Activated naive CD8-positive, alpha-beta T cell treated with anti-CD3 and anti-CD28 coated beads, Interleukin-2, amount 50 U/mL, for 24 hours (primary cell): Measurements from ENCODE around the gene CPLANE2.
A peak's percentile ranks its signal among the peaks of the same experiment; 100 is the strongest.

Experiments used
- ATAC-seq: fragments of 150-1000 bp; cut with Tn5 transposase; one replicate; pipeline ENCODE4 v1.10.0; 2021
- DNase-seq: peaks from one replicate; pipeline ENCODE4 v3.0.0; 2021
- H3K27ac Mint-ChIP-seq: one replicate; pipeline ENCODE4 v1.8.0; 2021; ENCODE audit warnings: mild to moderate bottlenecking, mixed read lengths
- H3K27me3 Mint-ChIP-seq: one replicate; pipeline ENCODE4 v1.8.0; 2021; ENCODE audit warnings: mixed read lengths
- H3K36me3 Mint-ChIP-seq: one replicate; pipeline ENCODE4 v1.8.0; 2021; ENCODE audit warnings: low read depth, mixed read lengths
- H3K4me1 Mint-ChIP-seq: one replicate; pipeline ENCODE4 v1.8.0; 2021; ENCODE audit warnings: mixed read lengths
- H3K4me3 Mint-ChIP-seq: one replicate; pipeline ENCODE4 v1.8.0; 2021; ENCODE audit warnings: mild to moderate bottlenecking, moderate library complexity, mixed read lengths
- H3K9me3 Mint-ChIP-seq: one replicate; pipeline ENCODE4 v1.8.0; 2021; ENCODE audit warnings: mixed read lengths

The CPLANE2 gene

GRCh38 chr1:16243936-16244649, 7.1 kb upstream of the CPLANE2 start:
- Mint-ChIP-seq H3K4me1 (peaks cover 12% of the 10 kb centered on the region), H3K4me3 (no peak overlapping the region), H3K36me3 (peaks cover 1% of the 10 kb centered on the region), H3K27me3 (no peaks in the 10 kb centered on the region), H3K27ac (no peak overlapping the region), H3K9me3 (no peaks in the 10 kb centered on the region)
- DNase-seq: peak; percentile 73
- ATAC-seq: peak; percentile 63

- ATAC-seq (no peak), DNase-seq (no peak)
- Mint-ChIP-seq H3K27me3 (no peaks in the 10 kb centered on the region), H3K4me3 (no peak overlapping the region), H3K27ac (no peak overlapping the region), H3K36me3 (peaks cover 1% of the 10 kb centered on the region), H3K4me1 (peaks cover 8% of the 10 kb centered on the region), H3K9me3 (no peaks in the 10 kb centered on the region)
These were observed 6.2 kb upstream of the CPLANE2 start for GRCh38 chr1:16243215-16243610.

- peaks cover 12% of the 10 kb centered on the region for H3K4me1 Mint-ChIP-seq
- no peak for DNase-seq
These were observed 5.7 kb upstream of the CPLANE2 start for GRCh38 chr1:16242556-16243214.

GRCh38 chr1:16241221-16241708, 4.3 kb upstream of the CPLANE2 start:
- no peaks in the 10 kb centered on the region for H3K36me3 Mint-ChIP-seq
- no peaks in the 10 kb centered on the region for H3K9me3 Mint-ChIP-seq
- peaks cover 23% of the 10 kb centered on the region for H3K4me1 Mint-ChIP-seq
- H3K27me3 Mint-ChIP-seq: no peaks in the 10 kb centered on the region
- no peak overlapping the region for H3K27ac Mint-ChIP-seq
- H3K4me3 Mint-ChIP-seq: no peak overlapping the region
- DNase-seq (no peak), ATAC-seq (no peak)

More at GRCh38 chr1:16242556-16243214, 5.7 kb upstream of the CPLANE2 start:
- Mint-ChIP-seq H3K27me3 (no peaks in the 10 kb centered on the region), H3K27ac (no peak overlapping the region), H3K4me3 (no peak overlapping the region), H3K36me3 (peaks cover under 1% of the 10 kb centered on the region), H3K9me3 (no peaks in the 10 kb centered on the region)
- no peak for ATAC-seq

- Mint-ChIP-seq H3K27ac (no peak overlapping the region), H3K9me3 (no peaks in the 10 kb centered on the region), H3K27me3 (no peaks in the 10 kb centered on the region), H3K4me1 (peaks cover 27% of the 10 kb centered on the region), H3K36me3 (no peaks in the 10 kb centered on the region), H3K4me3 (no peak overlapping the region)
- ATAC-seq: no peak
- DNase-seq: no peak
These were observed 3.0 kb upstream of the CPLANE2 start for GRCh38 chr1:16239972-16240491.

- Mint-ChIP-seq H3K4me1 (peaks cover 25% of the 10 kb centered on the region), H3K4me3 (peak overlapping the region; percentile 85), H3K27ac (peak overlapping the region; percentile 90), H3K9me3 (no peaks in the 10 kb centered on the region), H3K27me3 (no peaks in the 10 kb centered on the region), H3K36me3 (no peaks in the 10 kb centered on the region)
- ATAC-seq (no peak), DNase-seq (no peak)
These were observed 404 bp upstream of the CPLANE2 start for GRCh38 chr1:16237343-16237830.

- H3K4me1 Mint-ChIP-seq: peaks cover 25% of the 10 kb centered on the region
- no peaks in the 10 kb centered on the region for H3K9me3 Mint-ChIP-seq
- peak overlapping the region; percentile 85 for H3K4me3 Mint-ChIP-seq
- peak overlapping the region; percentile 90 for H3K27ac Mint-ChIP-seq
- peak; percentile 37 for DNase-seq
- peak; percentile 69 for ATAC-seq
- no peaks in the 10 kb centered on the region for H3K27me3 Mint-ChIP-seq
- H3K36me3 Mint-ChIP-seq: no peaks in the 10 kb centered on the region
These were observed 956 bp downstream of the CPLANE2 start for GRCh38 chr1:16235944-16236510.

- H3K27me3 Mint-ChIP-seq: no peaks in the 10 kb centered on the region
- H3K27ac Mint-ChIP-seq: no peak overlapping the region
- H3K9me3 Mint-ChIP-seq: no peaks in the 10 kb centered on the region
- H3K4me1 Mint-ChIP-seq: peaks cover 25% of the 10 kb centered on the region
- H3K36me3 Mint-ChIP-seq: no peaks in the 10 kb centered on the region
- H3K4me3 Mint-ChIP-seq: no peak overlapping the region
- DNase-seq: no peak
- ATAC-seq: no peak
These were observed 1.6 kb downstream of the CPLANE2 start for GRCh38 chr1:16235347-16235746.

- ATAC-seq (no peak), DNase-seq (no peak)
- H3K4me3 Mint-ChIP-seq: no peak overlapping the region
- H3K27ac Mint-ChIP-seq: no peak overlapping the region
- no peaks in the 10 kb centered on the region for H3K36me3 Mint-ChIP-seq
- peaks cover 6% of the 10 kb centered on the region for H3K27me3 Mint-ChIP-seq
- H3K9me3 Mint-ChIP-seq: no peaks in the 10 kb centered on the region
- peaks cover 22% of the 10 kb centered on the region for H3K4me1 Mint-ChIP-seq
These were observed 3.6 kb downstream of the CPLANE2 start for GRCh38 chr1:16233431-16233830.

- H3K36me3 Mint-ChIP-seq: no peaks in the 10 kb centered on the region
- no peak overlapping the region for H3K27ac Mint-ChIP-seq
- ATAC-seq: no peak
- no peak overlapping the region for H3K4me3 Mint-ChIP-seq
- no peak for DNase-seq
- H3K4me1 Mint-ChIP-seq: peaks cover 21% of the 10 kb centered on the region
- H3K27me3 Mint-ChIP-seq: peaks cover 18% of the 10 kb centered on the region
- no peaks in the 10 kb centered on the region for H3K9me3 Mint-ChIP-seq
These were observed 4.7 kb downstream of the CPLANE2 start for GRCh38 chr1:16232316-16232710.

- H3K27ac Mint-ChIP-seq: no peak overlapping the region
- no peak for ATAC-seq
- no peak overlapping the region for H3K4me3 Mint-ChIP-seq
- peaks cover 16% of the 10 kb centered on the region for H3K4me1 Mint-ChIP-seq
- no peaks in the 10 kb centered on the region for H3K9me3 Mint-ChIP-seq
- H3K36me3 Mint-ChIP-seq: no peaks in the 10 kb centered on the region
- peaks cover 21% of the 10 kb centered on the region for H3K27me3 Mint-ChIP-seq
- no peak for DNase-seq
These were observed 5.4 kb downstream of the CPLANE2 start for GRCh38 chr1:16231331-16232315.

- H3K4me3 Mint-ChIP-seq: no peak overlapping the region
- DNase-seq (no peak), ATAC-seq (no peak)
- no peaks in the 10 kb centered on the region for H3K36me3 Mint-ChIP-seq
- H3K27ac Mint-ChIP-seq: no peak overlapping the region
- H3K4me1 Mint-ChIP-seq: peaks cover 10% of the 10 kb centered on the region
- H3K9me3 Mint-ChIP-seq: no peaks in the 10 kb centered on the region
- H3K27me3 Mint-ChIP-seq: peaks cover 30% of the 10 kb centered on the region
These were observed 6.2 kb downstream of the CPLANE2 start for GRCh38 chr1:16230744-16231143.

GRCh38 chr1:16229976-16230740, 6.8 kb downstream of the CPLANE2 start:
- Mint-ChIP-seq H3K9me3 (no peaks in the 10 kb centered on the region), H3K36me3 (no peaks in the 10 kb centered on the region), H3K27ac (no peak overlapping the region), H3K4me1 (peaks cover 10% of the 10 kb centered on the region), H3K27me3 (peaks cover 31% of the 10 kb centered on the region), H3K4me3 (no peak overlapping the region)
- ATAC-seq: no peak
- no peak for DNase-seq
